Esophagus muscularis mucosa (tissue), 3 donors: ENCODE measurements around the gene ABTB2.

Experiments used
- CTCF ChIP-seq, 3 experiments: fragments of 200-600 bp in 2 of 3; fragments of 450-650 bp in 1 of 3; sonication (generic) in 2 of 3; IDR thresholded peaks; one replicate each; pipeline ENCODE4 v1.5.1; 2017 to 2019; ENCODE audit warnings: antibody characterized with exemption in 3 of 3, mild to moderate bottlenecking in 2 of 3, moderate library complexity in 1 of 3
- EP300 ChIP-seq: sonication (generic); formaldehyde crosslinking; IDR thresholded peaks from one replicate; pipeline ENCODE4 v1.6.1; 2017; ENCODE audit warnings: antibody characterized with exemption

GRCh38 chr11:34114471-34114870 lies 243.3 kb downstream of the ABTB2 start:
- TF ChIP-seq CTCF (IDR thresholded peaks at IDR 0.05) (no peak), EP300 (no peak)
